Measurements from ENCODE around the gene AJM1. TPM values are rescaled to one million over a fixed set of nuclear protein-coding genes. Genes with fewer than 3 reads are reported as not detected.

Gene AJM1
- total RNA-seq, 2 experiments from 2014 or later, result 1.1 to 1.2 TPM

GRCh38 chr9:136823136-136824046 is 18.9 kb upstream of the AJM1 start:
- TF ChIP-seq, protein P1, sequence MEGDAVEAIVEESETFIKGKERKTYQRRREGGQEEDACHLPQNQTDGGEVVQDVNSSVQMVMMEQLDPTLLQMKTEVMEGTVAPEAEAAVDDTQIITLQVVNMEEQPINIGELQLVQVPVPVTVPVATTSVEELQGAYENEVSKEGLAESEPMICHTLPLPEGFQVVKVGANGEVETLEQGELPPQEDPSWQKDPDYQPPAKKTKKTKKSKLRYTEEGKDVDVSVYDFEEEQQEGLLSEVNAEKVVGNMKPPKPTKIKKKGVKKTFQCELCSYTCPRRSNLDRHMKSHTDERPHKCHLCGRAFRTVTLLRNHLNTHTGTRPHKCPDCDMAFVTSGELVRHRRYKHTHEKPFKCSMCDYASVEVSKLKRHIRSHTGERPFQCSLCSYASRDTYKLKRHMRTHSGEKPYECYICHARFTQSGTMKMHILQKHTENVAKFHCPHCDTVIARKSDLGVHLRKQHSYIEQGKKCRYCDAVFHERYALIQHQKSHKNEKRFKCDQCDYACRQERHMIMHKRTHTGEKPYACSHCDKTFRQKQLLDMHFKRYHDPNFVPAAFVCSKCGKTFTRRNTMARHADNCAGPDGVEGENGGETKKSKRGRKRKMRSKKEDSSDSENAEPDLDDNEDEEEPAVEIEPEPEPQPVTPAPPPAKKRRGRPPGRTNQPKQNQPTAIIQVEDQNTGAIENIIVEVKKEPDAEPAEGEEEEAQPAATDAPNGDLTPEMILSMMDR (IDR thresholded peaks at IDR 0.05), result no peak
- CTCF ChIA-PET, result no interaction called here
- H3K4me3 ChIP-seq (ENCODE audit: low read length), result no peak overlapping the region
- no peaks in the 10 kb centered on the region for H3K9me3 ChIP-seq (ENCODE audit: control insufficient read depth in 1 of 2, insufficient read depth in 1 of 2, low read length in 2 of 2)
- Mint-ChIP-seq H3K4me3 (no peak overlapping the region), H3K4me1 (ENCODE audit: low read depth) (peaks cover 8% of the 10 kb centered on the region), H3K27me3 (no peaks in the 10 kb centered on the region), H3K9me3 (no peaks in the 10 kb centered on the region), H3K36me3 (ENCODE audit: low read depth) (peaks cover 9% of the 10 kb centered on the region), H3K27ac (no peak overlapping the region)
- ATAC-seq (ENCODE audit: poor library complexity) (no peak), DNase-seq (no peak)
- H3K27ac ChIP-seq (ENCODE audit: low read depth in 1 of 2, low read length in 2 of 2), result no peak overlapping the region
- no peaks in the 10 kb centered on the region for H3K4me1 ChIP-seq (ENCODE audit: insufficient read depth, low read length)
- no peaks in the 10 kb centered on the region for H3K27me3 ChIP-seq (ENCODE audit: control insufficient read depth in 1 of 2, insufficient read depth in 2 of 2, low read length in 2 of 2)
- intact Hi-C loops (cut with DNase I, micrococcal nuclease), result no loop called here
- H3K36me3 ChIP-seq (ENCODE audit: insufficient read depth, low read length), result peaks cover 23% of the 10 kb centered on the region
- POLR2A ChIA-PET, result no interaction called here

DNA sequence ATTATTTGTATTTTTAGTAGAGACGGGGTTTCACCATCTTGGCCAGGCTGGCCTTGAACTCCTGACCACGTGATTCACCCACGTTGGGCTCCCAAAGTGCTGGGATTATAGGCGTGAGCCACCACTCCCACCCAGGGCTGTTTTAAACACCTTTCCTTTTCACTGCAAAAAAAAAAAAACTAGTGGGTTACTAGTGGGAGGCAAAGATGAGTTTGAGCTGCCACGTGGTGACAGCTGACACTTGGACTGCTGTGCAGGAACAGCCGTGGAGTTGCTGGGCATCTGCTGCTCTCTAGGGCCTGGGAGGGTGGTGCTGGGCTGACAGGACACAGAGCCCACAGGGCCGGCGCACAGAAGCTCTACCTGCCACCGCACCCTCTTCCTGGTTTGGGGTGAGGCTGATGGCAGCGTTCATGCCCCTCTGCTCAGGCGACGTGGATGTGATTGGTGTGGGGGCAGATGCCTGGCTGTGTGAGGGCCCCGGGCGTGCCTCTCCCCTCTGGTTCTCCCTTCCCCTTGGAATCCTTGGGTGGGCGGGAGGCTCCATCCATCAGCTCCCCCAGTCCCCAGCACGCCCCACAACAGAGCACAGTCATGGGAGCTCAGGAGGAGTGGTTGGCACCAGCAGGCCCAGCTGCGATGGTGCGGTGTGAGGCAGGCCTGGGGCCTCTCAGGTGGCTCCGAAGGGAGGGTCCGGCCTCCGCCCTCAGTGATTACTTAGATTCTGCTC is 17.6 kb upstream of the AJM1 start:
- no peaks in the 10 kb centered on the region for H3K9me3 Mint-ChIP-seq
- POLR2A ChIA-PET, result no interaction called here
- no peak overlapping the region for H3K27ac ChIP-seq (ENCODE audit: low read depth in 1 of 2, low read length in 2 of 2)
- no peaks in the 10 kb centered on the region for H3K4me1 ChIP-seq (ENCODE audit: insufficient read depth, low read length)
- H3K36me3 Mint-ChIP-seq (ENCODE audit: low read depth), result peaks cover 19% of the 10 kb centered on the region
- DNase-seq, result no peak
- H3K4me3 Mint-ChIP-seq, result no peak overlapping the region
- H3K27ac Mint-ChIP-seq, result no peak overlapping the region
- TF ChIP-seq, protein P1 (IDR thresholded peaks at IDR 0.05), result no peak
- H3K4me1 Mint-ChIP-seq (ENCODE audit: low read depth), result peaks cover 8% of the 10 kb centered on the region
- no peaks in the 10 kb centered on the region for H3K9me3 ChIP-seq (ENCODE audit: control insufficient read depth in 1 of 2, insufficient read depth in 1 of 2, low read length in 2 of 2)
- no peaks in the 10 kb centered on the region for H3K27me3 Mint-ChIP-seq
- H3K36me3 ChIP-seq (ENCODE audit: insufficient read depth, low read length), result peaks cover 32% of the 10 kb centered on the region
- CTCF ChIA-PET, result no interaction called here
- H3K27me3 ChIP-seq (ENCODE audit: control insufficient read depth in 1 of 2, insufficient read depth in 2 of 2, low read length in 2 of 2), result no peaks in the 10 kb centered on the region
- no peak for ATAC-seq (ENCODE audit: poor library complexity)
- intact Hi-C loops (cut with DNase I, micrococcal nuclease), result no loop called here
- H3K4me3 ChIP-seq (ENCODE audit: low read length), result no peak overlapping the region

DNA sequence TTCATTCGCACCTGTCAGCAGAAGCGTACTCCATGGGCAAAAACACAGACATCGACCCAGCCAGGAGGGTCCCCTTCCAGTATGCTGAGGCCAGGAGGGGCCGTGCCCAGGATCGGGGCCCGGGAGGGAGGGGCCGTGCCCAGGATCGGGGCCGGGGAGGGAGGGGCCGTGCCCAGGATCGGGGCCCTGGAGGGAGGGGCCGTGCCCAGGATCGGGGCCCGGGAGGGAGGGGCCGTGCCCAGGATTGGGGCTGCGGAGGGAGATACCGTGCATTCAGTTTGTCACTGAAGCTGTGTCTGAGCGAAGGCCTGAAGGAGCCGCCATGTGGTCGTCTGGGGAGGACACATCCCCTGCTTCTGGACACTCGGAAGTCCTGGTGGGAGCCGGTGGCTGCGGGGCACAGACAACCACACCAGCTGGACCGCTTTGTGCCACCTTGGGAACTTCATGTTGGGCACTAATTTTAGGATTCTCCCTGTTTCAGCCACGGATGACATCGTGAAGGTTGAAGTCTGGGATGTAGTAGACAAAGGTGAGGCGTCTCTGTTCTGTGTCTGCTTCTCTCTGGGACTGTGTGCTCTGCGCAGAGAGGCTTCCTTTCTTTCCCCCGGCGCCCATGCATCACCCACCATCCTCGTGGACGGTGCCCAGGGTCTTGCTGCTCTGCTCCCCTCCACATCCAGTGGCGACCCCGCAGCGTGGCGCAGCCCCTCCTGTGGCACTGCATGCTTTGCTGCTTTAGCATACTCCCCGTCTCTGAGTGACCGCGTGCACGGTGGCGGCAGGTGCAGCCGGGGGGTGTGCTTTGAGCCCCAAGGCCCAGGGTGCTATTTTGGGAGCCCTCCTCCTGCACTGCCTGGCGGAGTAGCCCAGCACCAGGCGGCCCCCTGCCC is 16.7 kb upstream of the AJM1 start:
- TF ChIP-seq, protein P1 (IDR thresholded peaks at IDR 0.05), result no peak
- Histone ChIP-seq H3K4me1 (ENCODE audit: insufficient read depth, low read length) (no peaks in the 10 kb centered on the region), H3K27ac (ENCODE audit: low read depth in 1 of 2, low read length in 2 of 2) (no peak overlapping the region), H3K36me3 (ENCODE audit: insufficient read depth, low read length) (peaks cover 40% of the 10 kb centered on the region), H3K27me3 (ENCODE audit: control insufficient read depth in 1 of 2, insufficient read depth in 2 of 2, low read length in 2 of 2) (no peaks in the 10 kb centered on the region), H3K4me3 (ENCODE audit: low read length) (no peak overlapping the region), H3K9me3 (ENCODE audit: control insufficient read depth in 1 of 2, insufficient read depth in 1 of 2, low read length in 2 of 2) (no peaks in the 10 kb centered on the region)
- no peaks in the 10 kb centered on the region for H3K9me3 Mint-ChIP-seq
- ChIA-PET POLR2A (no interaction called here), CTCF (no interaction called here)
- DNase-seq (no peak), ATAC-seq (ENCODE audit: poor library complexity) (no peak)
- intact Hi-C loops (cut with DNase I, micrococcal nuclease), result no loop called here
- peaks cover 21% of the 10 kb centered on the region for H3K36me3 Mint-ChIP-seq (ENCODE audit: low read depth)
- H3K27ac Mint-ChIP-seq, result no peak overlapping the region
- H3K27me3 Mint-ChIP-seq, result no peaks in the 10 kb centered on the region
- H3K4me3 Mint-ChIP-seq, result no peak overlapping the region
- H3K4me1 Mint-ChIP-seq (ENCODE audit: low read depth), result peaks cover 7% of the 10 kb centered on the region

Data from CD4-positive, alpha-beta T cell (primary cell).